Stomach (tissue), 4 donors: Measurements from ENCODE around the gene IFIH1.

Experiments
- POLR2A ChIP-seq, 4 donors: fragments of 450-650 bp; IDR thresholded peaks; one replicate each; pipeline ENCODE4 v1.6.1; 2016; ENCODE audit warnings: antibody characterized with exemption in 4 of 4, control low read depth in 2 of 4, mild to moderate bottlenecking in 1 of 4, moderate library complexity in 1 of 4
- TF ChIP-seq, protein P1 (sequence below), 7 experiments: fragments of 450-650 bp in 4 of 7; fragments of 200-600 bp in 3 of 7; sonication (generic) in 3 of 7; IDR thresholded peaks; one replicate each; pipeline ENCODE4 v1.5.1; 2016 to 2019; ENCODE audit warnings: antibody characterized with exemption in 7 of 7, control low read depth in 2 of 7, mild to moderate bottlenecking in 1 of 7

DNA sequence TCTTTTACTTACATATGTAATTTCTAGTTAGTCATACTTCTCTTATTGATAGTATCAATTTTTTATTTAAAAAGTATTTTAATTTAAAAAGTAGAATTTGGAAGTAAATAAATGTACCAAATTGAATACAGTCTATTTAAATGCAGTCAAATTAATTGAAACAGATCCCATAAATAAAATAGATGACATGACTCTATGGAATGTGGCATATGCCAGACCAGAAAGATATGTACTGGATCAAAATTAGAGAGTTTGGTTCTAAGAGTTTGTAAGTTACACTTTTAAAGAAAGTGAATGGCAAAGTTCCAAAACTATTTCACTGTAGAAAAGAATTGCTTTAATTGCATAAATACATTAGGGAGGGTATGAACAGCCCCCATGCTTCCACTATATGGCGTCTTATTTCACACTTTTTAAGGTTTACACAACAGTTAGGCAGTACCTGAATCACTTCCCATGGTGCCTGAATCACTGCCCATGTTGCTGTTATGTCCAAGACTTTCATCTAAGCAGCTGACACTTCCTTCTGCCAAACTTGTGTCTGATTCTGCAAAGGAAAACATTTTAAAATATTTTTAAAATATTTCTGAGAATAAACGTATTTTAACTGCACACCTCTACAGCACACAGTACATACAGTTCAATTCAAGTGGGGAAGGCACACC lies 25.2 kb downstream of the IFIH1 start:
- TF ChIP-seq, protein P1, sequence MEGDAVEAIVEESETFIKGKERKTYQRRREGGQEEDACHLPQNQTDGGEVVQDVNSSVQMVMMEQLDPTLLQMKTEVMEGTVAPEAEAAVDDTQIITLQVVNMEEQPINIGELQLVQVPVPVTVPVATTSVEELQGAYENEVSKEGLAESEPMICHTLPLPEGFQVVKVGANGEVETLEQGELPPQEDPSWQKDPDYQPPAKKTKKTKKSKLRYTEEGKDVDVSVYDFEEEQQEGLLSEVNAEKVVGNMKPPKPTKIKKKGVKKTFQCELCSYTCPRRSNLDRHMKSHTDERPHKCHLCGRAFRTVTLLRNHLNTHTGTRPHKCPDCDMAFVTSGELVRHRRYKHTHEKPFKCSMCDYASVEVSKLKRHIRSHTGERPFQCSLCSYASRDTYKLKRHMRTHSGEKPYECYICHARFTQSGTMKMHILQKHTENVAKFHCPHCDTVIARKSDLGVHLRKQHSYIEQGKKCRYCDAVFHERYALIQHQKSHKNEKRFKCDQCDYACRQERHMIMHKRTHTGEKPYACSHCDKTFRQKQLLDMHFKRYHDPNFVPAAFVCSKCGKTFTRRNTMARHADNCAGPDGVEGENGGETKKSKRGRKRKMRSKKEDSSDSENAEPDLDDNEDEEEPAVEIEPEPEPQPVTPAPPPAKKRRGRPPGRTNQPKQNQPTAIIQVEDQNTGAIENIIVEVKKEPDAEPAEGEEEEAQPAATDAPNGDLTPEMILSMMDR (IDR thresholded peaks at IDR 0.05), result no peak
- no peak for TF ChIP-seq POLR2A (IDR thresholded peaks at IDR 0.05)
